ENCODE data around the gene SNCAIP. TPM values are rescaled to one million over a fixed set of nuclear protein-coding genes. Genes with fewer than 3 reads are reported as not detected.

Gene SNCAIP
- total RNA-seq, 1 experiment from 2014 or later = 3.0 TPM

DNA sequence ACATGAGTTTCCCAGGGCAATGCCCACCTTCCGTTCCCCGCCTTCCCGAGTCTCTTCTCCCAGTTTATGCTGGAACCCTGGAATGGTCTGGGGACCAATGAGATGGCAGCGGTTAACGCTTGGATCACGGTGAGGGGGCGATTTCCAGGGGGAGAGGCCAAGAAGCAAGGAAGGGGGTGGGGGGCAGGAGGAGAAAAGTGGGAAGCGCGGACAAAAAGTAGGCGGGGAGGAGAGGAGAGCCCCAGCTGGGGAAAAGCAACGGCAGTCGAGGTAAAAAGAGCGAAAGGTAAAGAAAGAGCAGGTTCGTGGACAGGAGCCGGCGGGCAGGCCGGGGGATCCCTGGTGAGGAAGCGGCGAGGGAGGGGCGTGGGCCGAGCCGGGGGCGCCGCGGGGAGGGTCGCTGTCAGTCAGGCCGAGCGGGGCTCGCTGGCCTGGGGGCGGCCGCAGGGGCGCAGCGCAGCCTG, 508 bp upstream of the SNCAIP start:
- no peaks in the 10 kb centered on the region for H4K20me1 ChIP-seq (ENCODE audit: control insufficient read depth, insufficient read depth, insufficient read length)
- no peak overlapping the region for H3T11ph ChIP-seq (ENCODE audit: low read length)
- H3K4me2 ChIP-seq (ENCODE audit: insufficient read depth, insufficient read length, low read length) = peak overlapping the region; percentile 58
- H3K18ac ChIP-seq (ENCODE audit: insufficient read length, low read depth, low read length) = no peak overlapping the region
- no peaks in the 10 kb centered on the region for H3K79me1 ChIP-seq (ENCODE audit: insufficient read depth, low read depth, low read length, poor library complexity, severe bottlenecking)
- H3K36me3 Mint-ChIP-seq (ENCODE audit: insufficient read depth in 1 of 3, low read depth in 3 of 3) = peaks cover 0 to 2% (median 0%) of the 10 kb centered on the region in 3 experiments; a peak in 4 of 7 replicates
- H3K9me3 Mint-ChIP-seq = no peaks in the 10 kb centered on the region
- TF ChIP-seq CTCF (conservative IDR thresholded peaks at IDR 0.05) = no peak
- no peak overlapping the region for H2BK20ac ChIP-seq (ENCODE audit: low read depth, low read length, poor library complexity, severe bottlenecking)
- no CpG with 5 or more reads among the region's 33 CpGs for WGBS (ENCODE audit: extremely low coverage, insufficient read length, low lambda C conversion rate)
- peaks cover 3% of the 10 kb centered on the region; the same call in 1 of the 2 replicates for H3K4me1 ChIP-seq (ENCODE audit: insufficient read depth, low read length)
- H3K4ac ChIP-seq (ENCODE audit: low read depth, low read length) = no peak overlapping the region
- no peak overlapping the region for H2AFZ ChIP-seq (ENCODE audit: low read length)
- no peak overlapping the region for H2AK5ac ChIP-seq (ENCODE audit: insufficient read length, low read length)
- no peak overlapping the region for H3K14ac ChIP-seq (ENCODE audit: insufficient read depth, low read length)
- no peak overlapping the region for H3K27ac ChIP-seq (ENCODE audit: insufficient read length, low read depth, low read length)
- H3K4me3 Mint-ChIP-seq = peak overlapping the region; percentile 77 to 86
- H3K9me3 ChIP-seq (ENCODE audit: control insufficient read depth, low read depth, low read length) = no peaks in the 10 kb centered on the region
- H4K8ac ChIP-seq (replicated peaks; ENCODE audit: insufficient read length, low read depth, low read length) = no peak overlapping the region
- H3K4me1 Mint-ChIP-seq = peaks cover 29 to 31% of the 10 kb centered on the region in 2 experiments
- peaks cover 12% of the 10 kb centered on the region for H3K27me3 ChIP-seq (ENCODE audit: insufficient read depth, low read length)
- H3K23me2 ChIP-seq (ENCODE audit: insufficient read length, low read depth, low read length, poor library complexity, severe bottlenecking) = peaks cover 19% of the 10 kb centered on the region
- H2BK12ac ChIP-seq (ENCODE audit: insufficient read length, low read depth, low read length) = no peak overlapping the region
- H2BK5ac ChIP-seq (ENCODE audit: insufficient read length, low read length) = no peak overlapping the region
- no peak overlapping the region for H3K23ac ChIP-seq (ENCODE audit: insufficient read length, low read depth, low read length)
- H4K5ac ChIP-seq (ENCODE audit: insufficient read length, low read depth, low read length) = no peak overlapping the region
- no peak overlapping the region for H2BK15ac ChIP-seq (ENCODE audit: low read depth, low read length)
- H3K27ac Mint-ChIP-seq = no peak overlapping the region
- H4K91ac ChIP-seq (ENCODE audit: insufficient read length, low read depth, low read length) = no peak overlapping the region
- H3K56ac ChIP-seq (ENCODE audit: insufficient read length, low read depth, low read length) = no peak overlapping the region
- no peaks in the 10 kb centered on the region for H3K79me2 ChIP-seq (ENCODE audit: insufficient read depth, low read length)
- DNase-seq = peak; percentile 55
- H3K9ac ChIP-seq (ENCODE audit: extremely low read depth, insufficient read length, low read length) = no peak overlapping the region
- peaks cover 59% of the 10 kb centered on the region for H3K27me3 Mint-ChIP-seq (ENCODE audit: low read depth)
- H2BK120ac ChIP-seq (ENCODE audit: low read depth, low read length, poor library complexity, severe bottlenecking) = no peak overlapping the region
